SU-DHL-6 (cell line): ENCODE measurements around the gene ZSWIM2.

Source experiments
- CTCF ChIP-seq: fragments of 200-600 bp; sonication (generic); IDR thresholded peaks from one replicate; pipeline ENCODE4 v1.5.1; 2017; ENCODE audit warnings: antibody characterized with exemption, mild to moderate bottlenecking, low read length, moderate library complexity; ENCODE audit not compliant: insufficient read depth, poor library complexity, severe bottlenecking
- EZH2phosphoT487 ChIP-seq: fragments of 200-600 bp; sonication (generic), shearing (Covaris generic); conservative IDR thresholded peaks from 2 replicates; pipeline ENCODE4 v1.6.1; 2018; ENCODE audit warnings: mild to moderate bottlenecking, antibody characterized with exemption, low read length, moderate library complexity, mixed read lengths

DNA sequence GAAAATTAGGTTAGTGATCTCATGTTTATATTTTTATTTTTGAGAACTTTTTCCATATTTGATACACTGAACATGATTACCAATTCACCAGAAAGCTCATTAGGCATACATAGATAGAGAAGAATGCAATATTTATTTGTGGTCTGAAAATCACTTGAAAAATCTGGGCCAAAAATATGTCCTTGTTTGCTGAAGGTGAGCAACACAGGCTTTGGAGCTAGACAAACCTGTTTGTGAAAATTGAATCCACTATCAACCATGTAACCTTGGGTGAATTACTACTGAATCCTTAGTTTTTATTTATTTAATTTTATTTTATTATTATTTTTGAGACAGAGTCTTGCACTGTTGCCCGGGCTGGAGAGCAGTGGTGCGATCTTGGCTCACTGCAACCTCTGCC lies 46.5 kb upstream of the ZSWIM2 start:
- TF ChIP-seq CTCF (no peak), EZH2phosphoT487 (no peak)
